IMR-90 (cell line): ENCODE data around the gene ELL2. TPM values are rescaled to one million over a fixed set of nuclear protein-coding genes. Genes with fewer than 3 reads are reported as not detected.

Source experiments
- ATAC-seq: fragments of 200-7000 bp; cut with Tn5 transposase; 2 replicates; pipeline ENCODE4 v1.9.1; 2020; ENCODE audit warnings: low read depth, mild to moderate bottlenecking, moderate library complexity
- BruUV-seq: library from RNA; stranded (reverse); fragments of 400-500 nt; replicated peaks from 2 replicates; lab custom pipeline; 2021; lab: Mats Ljungman, UMichigan
- CTCF ChIA-PET: fragments of 300-600 bp; formaldehyde crosslinking; extraction: SDS; loops from one replicate; lab custom pipeline; 2021; ENCODE audit warnings: antibody characterized with exemption; lab: Yijun Ruan, JAX
- POLR2A ChIA-PET: fragments of 300-600 bp; sonication (Branson Sonifier 250); formaldehyde crosslinking; loops from one replicate; lab custom pipeline; 2022; ENCODE audit warnings: antibody characterized with exemption; ENCODE audit not compliant: unreplicated experiment; lab: Charles Lee
- DNase-seq: peaks from one replicate; pipeline ENCODE4 v3.0.0; 2013
- H2AFZ ChIP-seq: replicated peaks from 2 replicates; pipeline ENCODE3; 2013; ENCODE audit warnings: low read length, mild to moderate bottlenecking; ENCODE audit not compliant: poor library complexity
- H2AK5ac ChIP-seq: 2 replicates; pipeline ENCODE4 v1.6.1; 2013; ENCODE audit warnings: low read depth, low read length, inconsistent platforms
- H2AK9ac ChIP-seq: replicated peaks from 2 replicates; pipeline ENCODE3; 2013; ENCODE audit warnings: mild to moderate bottlenecking, low read depth, low read length, moderate library complexity; ENCODE audit not compliant: poor library complexity
- H2BK120ac ChIP-seq: 2 replicates; pipeline ENCODE4 v1.6.1; 2013; ENCODE audit warnings: low read depth, low read length, inconsistent platforms
- H2BK15ac ChIP-seq: 3 replicates; pipeline ENCODE4 v1.6.1; 2013; ENCODE audit warnings: low read depth, low read length, inconsistent platforms
- H2BK20ac ChIP-seq: 2 replicates; pipeline ENCODE4 v1.6.1; 2013; ENCODE audit warnings: low read depth, mild to moderate bottlenecking, inconsistent platforms, low read length, moderate library complexity
- H2BK5ac ChIP-seq: 2 replicates; pipeline ENCODE4 v1.6.1; 2013; ENCODE audit warnings: mild to moderate bottlenecking, low read depth, low read length, inconsistent platforms; ENCODE audit not compliant: poor library complexity, severe bottlenecking
- H3K14ac ChIP-seq: replicated peaks from 2 replicates; pipeline ENCODE4 v1.6.1; 2013; ENCODE audit warnings: low read depth, low read length, inconsistent platforms
- H3K18ac ChIP-seq: 2 replicates; pipeline ENCODE4 v1.6.1; 2013; ENCODE audit warnings: low read depth, low read length, control low read depth
- H3K23ac ChIP-seq: 2 replicates; pipeline ENCODE4 v1.6.1; 2013; ENCODE audit warnings: low read depth, low read length, inconsistent platforms
- H3K27ac ChIP-seq: 2 replicates; pipeline ENCODE4 v1.5.1; 2013; ENCODE audit warnings: mild to moderate bottlenecking, control low read depth, low read length; ENCODE audit not compliant: insufficient read depth
- H3K27me3 ChIP-seq: 2 replicates; pipeline ENCODE4 v1.6.1; 2013; ENCODE audit warnings: low read length; ENCODE audit not compliant: control insufficient read depth, insufficient read depth
- H3K36me3 ChIP-seq: 2 replicates; pipeline ENCODE4 v1.6.1; 2013; ENCODE audit warnings: low read length, mixed read lengths; ENCODE audit not compliant: control insufficient read depth, insufficient read depth
- H3K4ac ChIP-seq: 2 replicates; pipeline ENCODE4 v1.6.1; 2013; ENCODE audit warnings: low read depth, low read length, inconsistent platforms
- H3K4me1 ChIP-seq: 2 replicates; pipeline ENCODE4 v1.6.1; 2013; ENCODE audit warnings: low read length, mixed read lengths; ENCODE audit not compliant: control insufficient read depth, insufficient read depth
- H3K4me2 ChIP-seq: 2 replicates; pipeline ENCODE4 v1.6.1; 2013; ENCODE audit warnings: low read depth, mild to moderate bottlenecking, control low read depth, low read length, moderate library complexity
- H3K4me3 ChIP-seq: 2 replicates; pipeline ENCODE4 v1.5.1; 2013; ENCODE audit warnings: low read depth, mild to moderate bottlenecking, control low read depth, low read length, moderate library complexity; ENCODE audit not compliant: insufficient read depth
- H3K56ac ChIP-seq: 2 replicates; pipeline ENCODE4 v1.6.1; 2013; ENCODE audit warnings: low read length, inconsistent platforms; ENCODE audit not compliant: insufficient read depth; ENCODE audit errors: extremely low read depth
- H3K79me1 ChIP-seq, 2 experiments: 2 replicates each; pipeline ENCODE4 v1.6.1; 2013; ENCODE audit warnings: low read length in 2 of 2, inconsistent platforms in 1 of 2, low read depth in 1 of 2
- H3K9ac ChIP-seq: 2 replicates; pipeline ENCODE4 v1.6.1; 2013; ENCODE audit warnings: low read depth, low read length, control low read depth
- H3K9me1 ChIP-seq: 2 replicates; pipeline ENCODE4 v1.6.1; 2013; ENCODE audit warnings: low read length, inconsistent platforms; ENCODE audit not compliant: insufficient read depth
- H3K9me3 ChIP-seq: 2 replicates; pipeline ENCODE4 v1.6.1; 2013; ENCODE audit warnings: low read length; ENCODE audit not compliant: control insufficient read depth, insufficient read depth
- H4K20me1 ChIP-seq: 2 replicates; pipeline ENCODE4 v1.6.1; 2013; ENCODE audit warnings: low read length, inconsistent platforms; ENCODE audit not compliant: insufficient read depth
- H4K5ac ChIP-seq: 2 replicates; pipeline ENCODE4 v1.6.1; 2013; ENCODE audit warnings: mild to moderate bottlenecking, low read depth, low read length, control low read depth
- H4K8ac ChIP-seq, 2 experiments: 2 replicates each; pipeline ENCODE4 v1.6.1; 2013; ENCODE audit warnings: low read depth in 2 of 2, low read length in 2 of 2, control low read depth in 1 of 2, inconsistent platforms in 1 of 2
- H4K91ac ChIP-seq: 2 replicates; pipeline ENCODE4 v1.6.1; 2013; ENCODE audit warnings: low read depth, low read length, inconsistent platforms; ENCODE audit not compliant: insufficient read depth
- BHLHE40 ChIP-seq: fragments of 150-350 bp; IDR thresholded peaks from 2 replicates; pipeline ENCODE4 v1.6.1; 2016; ENCODE audit warnings: mild to moderate bottlenecking, low read depth, low read length
- CEBPB ChIP-seq: IDR thresholded peaks from 2 replicates; pipeline ENCODE4 v1.6.1; 2012; ENCODE audit warnings: low read depth, low read length, improper control_type of control experiment
- CHD1 ChIP-seq: IDR thresholded peaks from 2 replicates; pipeline ENCODE4 v1.6.1; 2012; ENCODE audit warnings: low read depth, low read length, improper control_type of control experiment
- FOS ChIP-seq: fragments of 150-350 bp; IDR thresholded peaks from 2 replicates; pipeline ENCODE4 v1.6.1; 2016; ENCODE audit warnings: low read depth, low read length
- MAFK ChIP-seq: IDR thresholded peaks from 2 replicates; pipeline ENCODE4 v1.6.1; 2012; ENCODE audit warnings: low read depth, low read length, improper control_type of control experiment
- MXI1 ChIP-seq: IDR thresholded peaks from 2 replicates; pipeline ENCODE4 v1.6.1; 2012; ENCODE audit warnings: low read depth, mild to moderate bottlenecking, low read length, moderate library complexity, borderline replicate concordance
- NFE2L2 ChIP-seq: fragments of 150-350 bp; IDR thresholded peaks from 2 replicates; pipeline ENCODE4 v1.6.1; 2016; ENCODE audit warnings: low read depth, mild to moderate bottlenecking, low read length
- POLR2A ChIP-seq: IDR thresholded peaks from 2 replicates; pipeline ENCODE4 v1.6.1; 2012; ENCODE audit warnings: mild to moderate bottlenecking, low read depth, low read length
- RAD21 ChIP-seq: IDR thresholded peaks from 2 replicates; pipeline ENCODE4 v1.6.1; 2012; ENCODE audit warnings: low read length, improper control_type of control experiment
- WGBS, 2 experiments: methylation state at CpG; one replicate each; pipeline versions ENCODE4 v1.1.5 to v1.1.7; 2013; ENCODE audit warnings: missing lambda C conversion rate in 2 of 2; ENCODE audit not compliant: insufficient read length in 1 of 2; ENCODE audit errors: extremely low coverage in 2 of 2; 5-methylcytosine and 5-hydroxymethylcytosine counted together
- dilution Hi-C: fragments of 300-500 bp; cut with HindIII; formaldehyde crosslinking; loops from one replicate; pipeline ENCODE4 v1.14.3; 2018; ENCODE audit warnings: low sequenced_read_pairs; ENCODE audit not compliant: unreplicated experiment
- in situ Hi-C: fragments of 300-500 bp; cut with MboI; formaldehyde crosslinking; loops from 3 replicates; pipeline ENCODE4 v1.14.3; 2019; ENCODE audit warnings: low sequenced_read_pairs, inconsistent platforms, mixed read lengths
- intact Hi-C: fragments of 100-400 bp; cut with micrococcal nuclease; formaldehyde crosslinking; loops from 2 replicates; pipeline ENCODE4 v1.10.0; 2022
- polyA plus RNA-seq, 3 experiments: library from polyadenylated mRNA; depleted of rRNA; stranded (reverse); fragments of >200 nt; gene quantifications; 2 replicates each; pipeline ENCODE4 v1.2.3, GENCODE V29; 2012; ENCODE audit warnings: low replicate concordance in 1 of 3
- total RNA-seq: library from RNA; depleted of rRNA; stranded (reverse); fragments of >200 nt; gene quantifications from 2 replicates; pipeline ENCODE4 v1.2.3, GENCODE V29; 2012

Gene ELL2
- total and polyA plus RNA-seq, 2 of the 4 experiments (the other 2 are of a cell fraction): 61.4 to 92.5 TPM

DNA sequence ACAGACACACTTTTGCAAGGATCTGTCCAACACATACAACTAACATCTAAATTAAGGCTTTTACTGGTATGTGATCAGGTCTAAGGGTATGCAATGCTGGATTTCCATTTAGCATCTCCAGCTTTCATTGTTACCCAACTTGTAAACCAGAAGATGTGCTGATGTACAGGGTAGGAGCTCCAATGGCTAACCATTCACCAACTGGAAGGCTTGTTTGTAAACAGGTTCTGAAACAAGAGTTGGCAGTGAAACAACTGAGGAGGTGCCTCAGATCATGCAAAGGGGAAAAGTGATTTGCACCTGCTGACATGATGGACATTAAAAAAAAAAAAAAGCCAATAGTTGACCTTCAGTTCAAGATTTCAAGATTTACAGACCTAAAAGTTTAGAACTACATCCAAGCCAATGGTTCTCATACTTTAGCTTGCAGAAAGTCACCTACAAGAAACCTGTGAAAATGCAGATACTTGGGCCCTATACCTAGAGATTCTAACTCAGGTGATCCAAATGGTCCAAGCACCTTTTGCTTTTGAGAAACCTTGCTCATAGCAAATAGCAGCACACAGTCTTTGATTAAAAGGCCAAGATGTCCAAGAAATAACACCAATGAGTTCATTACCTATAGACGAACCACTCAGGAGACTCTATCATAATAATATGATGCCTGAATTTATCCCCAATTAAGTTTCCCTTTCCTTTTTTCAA is 75.2 kb downstream of the ELL2 start:
- no peaks in the 10 kb centered on the region for H3K9me3 ChIP-seq
- H3K14ac ChIP-seq: no peak overlapping the region
- no peak overlapping the region for H3K56ac ChIP-seq
- H3K27me3 ChIP-seq: no peaks in the 10 kb centered on the region
- H2AFZ ChIP-seq: no peak overlapping the region
- no peak overlapping the region for H3K4ac ChIP-seq
- no peak overlapping the region for H2BK120ac ChIP-seq
- H4K20me1 ChIP-seq: peaks cover 7% of the 10 kb centered on the region; the same call in 1 of the 2 replicates
- H3K79me1 ChIP-seq: peaks cover 16 to 60% of the 10 kb centered on the region in 2 experiments
- H2BK5ac ChIP-seq: no peak overlapping the region
- no TSS peak for BruUV-seq
- no peak for DNase-seq
- no peak overlapping the region for H2AK5ac ChIP-seq
- peaks cover 49% of the 10 kb centered on the region for H3K36me3 ChIP-seq
- no peak for ATAC-seq
- H4K5ac ChIP-seq: no peak overlapping the region
- no peak overlapping the region for H4K91ac ChIP-seq
- H3K4me3 ChIP-seq: no peak overlapping the region
- no peak overlapping the region for H3K18ac ChIP-seq
- H3K9me1 ChIP-seq: peaks cover 17% of the 10 kb centered on the region
- dilution Hi-C loops: no loop called here
- WGBS, 2 experiments: no CpG with 5 or more reads among the region's 1 CpG
- H3K4me1 ChIP-seq: peaks cover 7% of the 10 kb centered on the region
- H3K27ac ChIP-seq: no peak overlapping the region
- no peak overlapping the region for H3K9ac ChIP-seq
- no peak overlapping the region for H2BK15ac ChIP-seq
- in situ Hi-C loops: no loop called here
- no peak overlapping the region for H3K23ac ChIP-seq
- intact Hi-C loops: no loop called here
- TF ChIP-seq FOS: no peak
- no peak for TF ChIP-seq MAFK
- TF ChIP-seq NFE2L2: no peak
- no peak for TF ChIP-seq RAD21
- no peak for TF ChIP-seq CHD1
- no peak for TF ChIP-seq CEBPB
- no peak for TF ChIP-seq MXI1
- no peak for TF ChIP-seq POLR2A
- no peak for TF ChIP-seq BHLHE40
- no peak overlapping the region for H2BK20ac ChIP-seq
- POLR2A ChIA-PET: no interaction called here
- H2AK9ac ChIP-seq: no peak overlapping the region
- no peak overlapping the region for H3K4me2 ChIP-seq
- CTCF ChIA-PET: no interaction called here
- no peak overlapping the region for H4K8ac ChIP-seq
